Esophagus (tissue), 2 donors: Measurements from ENCODE around the gene PPP4R3B. TPM values are rescaled to one million over a fixed set of nuclear protein-coding genes. Genes with fewer than 3 reads are reported as not detected.
"Not testable (repeated sequence)": the region's sequence is repeated elsewhere in the genome, so short reads cannot be mapped to it uniquely, and the experiment has no call there.

ENCODE experiments used
- H3K27ac ChIP-seq, 2 donors: one replicate each; pipeline ENCODE4 v1.5.1; 2013; ENCODE audit warnings: low read depth in 2 of 2, mild to moderate bottlenecking in 2 of 2, inconsistent platforms in 1 of 2, low read length in 1 of 2, moderate library complexity in 1 of 2
- H3K27me3 ChIP-seq, 2 donors: one replicate each; pipeline ENCODE4 v1.6.1; 2013; ENCODE audit warnings: low read length in 2 of 2, control low read depth in 1 of 2, mild to moderate bottlenecking in 1 of 2; ENCODE audit not compliant: insufficient read depth in 2 of 2, control insufficient read depth in 1 of 2
- H3K36me3 ChIP-seq, 2 donors: one replicate each; pipeline ENCODE4 v1.6.1; 2013; ENCODE audit warnings: low read length in 1 of 2; ENCODE audit not compliant: control insufficient read depth in 2 of 2, insufficient read depth in 2 of 2
- H3K4me1 ChIP-seq, 2 donors: one replicate each; pipeline ENCODE4 v1.6.1; 2013; ENCODE audit warnings: low read length in 1 of 2; ENCODE audit not compliant: control insufficient read depth in 2 of 2, insufficient read depth in 2 of 2
- H3K4me3 ChIP-seq, 2 donors: one replicate each; pipeline ENCODE4 v1.5.1; 2013; ENCODE audit warnings: low read length in 2 of 2, mild to moderate bottlenecking in 2 of 2, low read depth in 1 of 2, moderate library complexity in 1 of 2
- H3K9me3 ChIP-seq, 2 donors: one replicate each; pipeline ENCODE4 v1.6.1; 2013; ENCODE audit warnings: mild to moderate bottlenecking in 2 of 2, low read depth in 1 of 2, low read length in 1 of 2, moderate library complexity in 1 of 2; ENCODE audit not compliant: control insufficient read depth in 2 of 2, insufficient read depth in 1 of 2
- WGBS, 2 donors: extraction: QIAGEN DNeasy Blood & Tissue Kit; methylation state at CpG; one replicate each; pipeline ENCODE4 v1.1.7; 2013; 5-methylcytosine and 5-hydroxymethylcytosine counted together
- polyA plus RNA-seq, 2 donors: library from polyadenylated mRNA; stranded (reverse); fragments of 200-250 nt; gene quantifications; one replicate each; pipeline ENCODE4 v1.2.3, GENCODE V29; 2013
- donor health status: healthy with polysubstance abuse.
- donor health status: Bipolar disorder and iron deficiency.

The PPP4R3B gene
- polyA plus RNA-seq, 2 donors = 20.9 to 21.8 TPM

GRCh38 chr2:55598056-55598795, 19.2 kb downstream of the PPP4R3B start:
- H3K27me3 ChIP-seq = no peaks in the 10 kb centered on the region
- WGBS, 2 donors = 94 to 95% methylated on average over 11 of the region's 11 CpGs
- no peak overlapping the region for H3K4me3 ChIP-seq

GRCh38 chr2:55596795-55597194, 20.6 kb downstream of the PPP4R3B start:
- not testable (repeated sequence) for H3K27ac ChIP-seq, H3K4me3 ChIP-seq, H3K27me3 ChIP-seq, H3K36me3 ChIP-seq, H3K9me3 ChIP-seq, H3K4me1 ChIP-seq
- 97% methylated on average over 6 of the region's 6 CpGs for WGBS, 2 donors

More at GRCh38 chr2:55598056-55598795, 19.2 kb downstream of the PPP4R3B start:
- Histone ChIP-seq H3K9me3 (no peaks in the 10 kb centered on the region), H3K36me3 (peaks cover 9% of the 10 kb centered on the region in 2 donors), H3K27ac (no peak overlapping the region), H3K4me1 (no peaks in the 10 kb centered on the region)

- no peak overlapping the region for H3K4me3 ChIP-seq
- no peaks in the 10 kb centered on the region for H3K27me3 ChIP-seq
- no peak overlapping the region for H3K27ac ChIP-seq
- peaks cover 2 to 4% of the 10 kb centered on the region in 2 donors for H3K36me3 ChIP-seq
- H3K4me1 ChIP-seq = no peaks in the 10 kb centered on the region
- no peaks in the 10 kb centered on the region for H3K9me3 ChIP-seq
These were observed 21.9 kb downstream of the PPP4R3B start for GRCh38 chr2:55595536-55595935.

GRCh38 chr2:55592130-55592529, 25.3 kb downstream of the PPP4R3B start:
- H3K4me3 ChIP-seq = no peak overlapping the region
- no peaks in the 10 kb centered on the region for H3K27me3 ChIP-seq
- WGBS, 2 donors = 20 to 22% methylated on average over 1 of the region's 1 CpG
- no peak overlapping the region for H3K27ac ChIP-seq
- H3K9me3 ChIP-seq = no peaks in the 10 kb centered on the region
- H3K4me1 ChIP-seq = no peaks in the 10 kb centered on the region
- peaks cover 0 to 2% of the 10 kb centered on the region in 2 donors for H3K36me3 ChIP-seq

- WGBS, 2 donors = 48 to 66% methylated on average over 7 of the region's 7 CpGs
- Histone ChIP-seq H3K4me1 (no peaks in the 10 kb centered on the region), H3K27ac (no peak overlapping the region), H3K36me3 (no peaks in the 10 kb centered on the region), H3K4me3 (no peak overlapping the region), H3K27me3 (no peaks in the 10 kb centered on the region), H3K9me3 (no peaks in the 10 kb centered on the region)
These were observed 26.5 kb downstream of the PPP4R3B start for GRCh38 chr2:55590810-55591440.

GRCh38 chr2:55585451-55586080, 31.9 kb downstream of the PPP4R3B start:
- H3K4me3 ChIP-seq = no peak overlapping the region
- H3K9me3 ChIP-seq = no peaks in the 10 kb centered on the region
- H3K27me3 ChIP-seq = no peaks in the 10 kb centered on the region
- no peaks in the 10 kb centered on the region for H3K36me3 ChIP-seq
- H3K4me1 ChIP-seq = no peaks in the 10 kb centered on the region
- 78 to 86% methylated on average over 2 of the region's 2 CpGs for WGBS, 2 donors
- H3K27ac ChIP-seq = no peak overlapping the region

- Histone ChIP-seq H3K27ac (no peak overlapping the region), H3K4me3 (no peak overlapping the region), H3K27me3 (no peaks in the 10 kb centered on the region), H3K36me3 (no peaks in the 10 kb centered on the region), H3K9me3 (no peaks in the 10 kb centered on the region), H3K4me1 (no peaks in the 10 kb centered on the region)
- 64 to 75% methylated on average over 4 of the region's 4 CpGs for WGBS, 2 donors
These were observed 35.4 kb downstream of the PPP4R3B start for GRCh38 chr2:55581874-55582547.

- H3K36me3 ChIP-seq = no peaks in the 10 kb centered on the region
- no peak overlapping the region for H3K4me3 ChIP-seq
- H3K27ac ChIP-seq = no peak overlapping the region
- 91 to 94% methylated on average over 3 of the region's 3 CpGs for WGBS, 2 donors
- H3K27me3 ChIP-seq = no peaks in the 10 kb centered on the region
- H3K4me1 ChIP-seq = no peaks in the 10 kb centered on the region
- H3K9me3 ChIP-seq = no peaks in the 10 kb centered on the region
These were observed 36.0 kb downstream of the PPP4R3B start for GRCh38 chr2:55581435-55581834.

GRCh38 chr2:55569002-55569401, 48.4 kb downstream of the PPP4R3B start:
- H3K9me3 ChIP-seq, H3K4me3 ChIP-seq, H3K4me1 ChIP-seq, H3K27ac ChIP-seq, H3K36me3 ChIP-seq, H3K27me3 ChIP-seq: not testable (repeated sequence)
- WGBS, 2 donors = 86 to 95% methylated on average over 8 of the region's 8 CpGs
